OCI-LY7 (cell line): Measurements from ENCODE around the gene BICD1. TPM values are rescaled to one million over a fixed set of nuclear protein-coding genes. Genes with fewer than 3 reads are reported as not detected.

Source experiments
- BruUV-seq: library from RNA; stranded (reverse); fragments of 400-500 nt; replicated peaks from 2 replicates; lab custom pipeline; 2021; lab: Mats Ljungman, UMichigan
- CTCF ChIA-PET: fragments of 300-600 bp; sonication (Branson Sonifier 250); formaldehyde crosslinking; loops from one replicate; lab custom pipeline; 2022; ENCODE audit warnings: antibody characterized with exemption; ENCODE audit not compliant: unreplicated experiment; lab: Charles Lee
- POLR2A ChIA-PET: fragments of 300-600 bp; sonication (Branson Sonifier 250); formaldehyde crosslinking; loops from one replicate; lab custom pipeline; 2022; ENCODE audit warnings: antibody characterized with exemption; lab: Charles Lee
- DNase-seq: peaks from one replicate; pipeline ENCODE4 v3.0.0-alpha.2; 2015; ENCODE audit warnings: low spot score
- H2AFZ ChIP-seq: fragments of 200-600 bp; sonication (generic), shearing (Covaris generic); 2 replicates; pipeline ENCODE4 v1.6.1; 2014; ENCODE audit warnings: mild to moderate bottlenecking, antibody characterized with exemption, low read length, moderate library complexity
- H3K27ac ChIP-seq: fragments of 200-600 bp; sonication (generic); 2 replicates; pipeline ENCODE4 v1.5.1; 2014; ENCODE audit warnings: mixed run types, low read depth, mild to moderate bottlenecking, moderate library complexity, low read length, inconsistent platforms; ENCODE audit not compliant: poor library complexity, severe bottlenecking
- H3K36me3 ChIP-seq: fragments of 200-600 bp; sonication (generic); 2 replicates; pipeline ENCODE4 v1.6.1; 2014; ENCODE audit warnings: mild to moderate bottlenecking, antibody characterized with exemption, low read length, moderate library complexity, mixed read lengths; ENCODE audit not compliant: insufficient read depth
- H3K4me1 ChIP-seq: fragments of 200-600 bp; sonication (generic); 2 replicates; pipeline ENCODE4 v1.5.1; 2014; ENCODE audit warnings: mild to moderate bottlenecking, low read length; ENCODE audit not compliant: insufficient read depth, poor library complexity, severe bottlenecking
- H3K4me2 ChIP-seq: fragments of 200-600 bp; sonication (generic); 2 replicates; pipeline ENCODE4 v1.6.1; 2014; ENCODE audit warnings: mild to moderate bottlenecking, low read length
- H3K4me3 ChIP-seq: fragments of 200-600 bp; sonication (generic); 2 replicates; pipeline ENCODE4 v1.5.1; 2014; ENCODE audit warnings: mild to moderate bottlenecking, low read depth, low read length; ENCODE audit not compliant: poor library complexity, severe bottlenecking
- H3K79me2 ChIP-seq: fragments of 200-600 bp; sonication (generic); 2 replicates; pipeline ENCODE4 v1.6.1; 2016; ENCODE audit warnings: low read depth, mild to moderate bottlenecking, low read length, moderate library complexity, mixed read lengths; ENCODE audit not compliant: insufficient read depth
- H3K9me2 ChIP-seq: fragments of 200-600 bp; sonication (generic); 2 replicates; pipeline ENCODE4 v1.6.1; 2016; ENCODE audit warnings: mild to moderate bottlenecking, low read length, mixed read lengths; ENCODE audit not compliant: insufficient read depth
- H3K9me3 ChIP-seq: fragments of 200-600 bp; sonication (generic); 2 replicates; pipeline ENCODE4 v1.6.1; 2014; ENCODE audit warnings: mild to moderate bottlenecking, mixed run types, low read length, mixed read lengths
- H4K20me1 ChIP-seq: fragments of 200-600 bp; sonication (generic); 2 replicates; pipeline ENCODE4 v1.6.1; 2014; ENCODE audit warnings: mild to moderate bottlenecking, antibody characterized with exemption, low read length, moderate library complexity, mixed read lengths; ENCODE audit not compliant: insufficient read depth
- EZH2phosphoT487 ChIP-seq: fragments of 200-600 bp; sonication (generic); IDR thresholded peaks from 2 replicates; pipeline ENCODE4 v1.6.1; 2018; ENCODE audit warnings: low read depth, borderline replicate concordance, mild to moderate bottlenecking, mixed run types, antibody characterized with exemption, low read length, moderate library complexity, mixed read lengths
- intact Hi-C: fragments of 100-400 bp; cut with micrococcal nuclease; formaldehyde crosslinking; loops from one replicate; pipeline ENCODE4 v1.10.0; 2022; ENCODE audit not compliant: unreplicated experiment
- total RNA-seq, 2 experiments: library from RNA; depleted of rRNA in 1 of 2; stranded (reverse); fragments of >200 nt in 1 of 2; shearing (Covaris generic) in 1 of 2; gene quantifications; 2 replicates each; pipeline ENCODE4 v1.2.3, GENCODE V29; 2014 to 2022
- TF ChIP-seq, protein P1 (sequence below): fragments of 200-600 bp; sonication (generic); conservative IDR thresholded peaks from 2 replicates; pipeline ENCODE4 v1.5.1; 2014; ENCODE audit warnings: mild to moderate bottlenecking, antibody characterized with exemption, low read length, moderate library complexity, mixed read lengths

The BICD1 gene
- total RNA-seq, 2 experiments from 2014 or later: 42.9 to 88.2 TPM

DNA sequence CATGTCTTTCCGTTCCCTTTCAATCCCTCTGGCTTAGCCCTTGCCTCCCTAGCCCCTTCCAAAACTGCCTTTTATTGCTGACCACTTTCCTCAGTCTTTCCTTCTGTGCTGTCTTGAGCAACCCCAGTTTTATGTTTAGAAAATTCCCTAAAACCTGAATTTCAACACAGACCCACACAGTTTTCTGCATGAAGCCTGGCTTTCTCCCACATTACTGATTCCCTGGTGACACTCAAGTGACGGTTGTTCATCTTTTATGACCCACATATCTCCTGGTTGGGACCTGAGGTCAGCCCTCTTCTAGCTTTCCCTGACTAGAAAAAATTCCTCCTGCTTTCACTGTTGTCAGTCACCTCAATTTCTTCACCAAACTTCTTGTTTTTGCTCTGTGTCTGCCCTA is 313.7 kb downstream of the BICD1 start:
- no peaks in the 10 kb centered on the region for H3K9me2 ChIP-seq
- no peak overlapping the region for H3K4me2 ChIP-seq
- no TSS peak for BruUV-seq
- H2AFZ ChIP-seq: no peak overlapping the region
- no peaks in the 10 kb centered on the region for H3K79me2 ChIP-seq
- no peak overlapping the region for H3K27ac ChIP-seq
- no peaks in the 10 kb centered on the region for H3K36me3 ChIP-seq
- DNase-seq: no peak
- intact Hi-C loops: no loop called here
- H3K4me1 ChIP-seq: no peaks in the 10 kb centered on the region
- ChIA-PET CTCF (no interaction called here), POLR2A (interaction anchor here (0.6 to 1.2 kb wide), 2 partner anchors 11 to 16 kb away, joined by 3 to 4 read pairs; no protein-coding TSS in a partner anchor)
- H3K9me3 ChIP-seq: no peaks in the 10 kb centered on the region
- TF ChIP-seq EZH2phosphoT487: no peak
- TF ChIP-seq, protein P1, sequence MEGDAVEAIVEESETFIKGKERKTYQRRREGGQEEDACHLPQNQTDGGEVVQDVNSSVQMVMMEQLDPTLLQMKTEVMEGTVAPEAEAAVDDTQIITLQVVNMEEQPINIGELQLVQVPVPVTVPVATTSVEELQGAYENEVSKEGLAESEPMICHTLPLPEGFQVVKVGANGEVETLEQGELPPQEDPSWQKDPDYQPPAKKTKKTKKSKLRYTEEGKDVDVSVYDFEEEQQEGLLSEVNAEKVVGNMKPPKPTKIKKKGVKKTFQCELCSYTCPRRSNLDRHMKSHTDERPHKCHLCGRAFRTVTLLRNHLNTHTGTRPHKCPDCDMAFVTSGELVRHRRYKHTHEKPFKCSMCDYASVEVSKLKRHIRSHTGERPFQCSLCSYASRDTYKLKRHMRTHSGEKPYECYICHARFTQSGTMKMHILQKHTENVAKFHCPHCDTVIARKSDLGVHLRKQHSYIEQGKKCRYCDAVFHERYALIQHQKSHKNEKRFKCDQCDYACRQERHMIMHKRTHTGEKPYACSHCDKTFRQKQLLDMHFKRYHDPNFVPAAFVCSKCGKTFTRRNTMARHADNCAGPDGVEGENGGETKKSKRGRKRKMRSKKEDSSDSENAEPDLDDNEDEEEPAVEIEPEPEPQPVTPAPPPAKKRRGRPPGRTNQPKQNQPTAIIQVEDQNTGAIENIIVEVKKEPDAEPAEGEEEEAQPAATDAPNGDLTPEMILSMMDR: no peak
- no peak overlapping the region for H3K4me3 ChIP-seq
- H4K20me1 ChIP-seq: no peaks in the 10 kb centered on the region

DNA sequence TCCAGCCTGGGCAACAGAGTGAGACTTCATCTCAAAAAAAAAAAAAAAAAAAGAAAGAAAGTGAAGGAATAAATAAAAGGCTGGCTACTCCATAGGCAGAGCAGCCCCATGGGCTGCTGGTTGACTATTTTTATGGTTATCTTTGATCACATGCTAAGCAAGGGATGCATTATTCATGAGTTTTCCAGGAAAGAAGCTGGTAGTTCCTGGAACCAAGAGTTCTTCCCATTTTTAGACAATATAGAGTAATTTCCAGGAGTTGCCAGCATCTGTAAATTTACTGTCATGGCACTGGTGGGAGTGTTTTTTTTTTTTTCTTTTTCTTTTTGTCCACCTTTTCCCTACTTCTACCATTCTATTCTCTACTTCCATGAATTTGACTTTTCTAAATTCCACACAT is 316.9 kb downstream of the BICD1 start:
- Histone ChIP-seq H3K79me2 (no peaks in the 10 kb centered on the region), H3K4me1 (no peaks in the 10 kb centered on the region), H3K4me3 (no peak overlapping the region), H2AFZ (no peak overlapping the region), H3K27ac (no peak overlapping the region), H3K9me3 (no peaks in the 10 kb centered on the region), H4K20me1 (no peaks in the 10 kb centered on the region), H3K4me2 (no peak overlapping the region), H3K36me3 (no peaks in the 10 kb centered on the region), H3K9me2 (no peaks in the 10 kb centered on the region)
- intact Hi-C loops: no loop called here
- CTCF ChIA-PET: no interaction called here
- POLR2A ChIA-PET: interaction anchor here (0.6 to 0.7 kb wide), 2 partner anchors 10 to 12 kb away, joined by 3 to 4 read pairs; no protein-coding TSS in a partner anchor
- no peak for TF ChIP-seq EZH2phosphoT487
- TF ChIP-seq, protein P1: no peak
- no peak for DNase-seq
- BruUV-seq: no TSS peak

DNA sequence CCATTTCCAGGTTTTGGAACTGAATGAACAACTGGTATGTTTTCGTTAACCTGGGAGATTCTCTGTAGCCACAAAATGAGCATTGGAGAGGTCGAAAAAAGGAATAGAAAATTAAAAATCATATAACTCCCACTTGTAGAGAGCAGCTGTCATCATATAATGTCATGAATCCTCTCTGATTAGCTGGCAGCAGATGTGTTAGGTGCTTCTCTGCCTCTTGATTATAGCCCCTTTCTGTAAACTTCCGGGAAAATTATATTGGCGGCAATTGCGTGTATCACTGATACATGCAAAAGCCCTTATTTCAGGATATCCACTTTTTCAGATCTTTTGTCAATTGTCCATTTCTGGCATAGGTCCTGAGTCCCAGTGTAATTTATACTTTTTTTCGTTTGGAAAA is 324.4 kb downstream of the BICD1 start:
- Histone ChIP-seq H3K9me2 (no peaks in the 10 kb centered on the region), H3K79me2 (no peaks in the 10 kb centered on the region), H3K36me3 (no peaks in the 10 kb centered on the region), H4K20me1 (no peaks in the 10 kb centered on the region), H3K9me3 (0 out of 2 replicates have a peak, but pooled peaks cover 5% of the 10 kb centered on the region), H3K4me1 (no peaks in the 10 kb centered on the region), H3K27ac (no peak overlapping the region), H2AFZ (no peak overlapping the region), H3K4me2 (no peak overlapping the region), H3K4me3 (no peak overlapping the region)
- no TSS peak for BruUV-seq
- no peak for TF ChIP-seq EZH2phosphoT487
- TF ChIP-seq, protein P1: no peak
- intact Hi-C loops: no loop called here
- CTCF ChIA-PET: no interaction called here
- POLR2A ChIA-PET: interaction anchor here (0.5 to 1.2 kb wide), 2 partner anchors 10 to 14 kb away, joined by 3 to 4 read pairs; no protein-coding TSS in a partner anchor
- DNase-seq: no peak
